Left ventricle myocardium inferior (tissue), 1 donor: ENCODE measurements around the gene SCAMP4. TPM values are rescaled to one million over a fixed set of nuclear protein-coding genes. Genes with fewer than 3 reads are reported as not detected.

Experiments
- DNase-seq: peaks from one replicate; pipeline ENCODE4 v3.0.0-alpha.2; 2020
- H3K27ac ChIP-seq: fragments of 200-600 bp; replicated peaks from 2 replicates; pipeline ENCODE4 v1.8.0; 2021
- H3K27me3 ChIP-seq: fragments of 200-600 bp; 2 replicates; pipeline ENCODE4 v1.8.0; 2021; ENCODE audit warnings: low read depth
- H3K36me3 ChIP-seq: fragments of 200-600 bp; 2 replicates; pipeline ENCODE4 v1.8.0; 2021
- H3K4me1 ChIP-seq: fragments of 200-600 bp; 2 replicates; pipeline ENCODE4 v1.8.0; 2021
- H3K4me3 ChIP-seq: fragments of 200-600 bp; 2 replicates; pipeline ENCODE4 v1.8.0; 2021; ENCODE audit warnings: mild to moderate bottlenecking, moderate library complexity
- H3K9me3 ChIP-seq: fragments of 200-600 bp; replicated peaks from 2 replicates; pipeline ENCODE4 v1.8.0; 2021
- intact Hi-C: fragments of 100-400 bp; cut with micrococcal nuclease; formaldehyde crosslinking; loops from one replicate; pipeline ENCODE4 v1.11.0; 2022
- total RNA-seq: library from RNA; stranded (reverse); fragmentation: NEBNext Ultra II Directional; extraction: Animal tissue kit (Norgen Biotek cat#: 25700); gene quantifications from one replicate; pipeline ENCODE4 v1.2.1, GENCODE V29; 2021
- TF ChIP-seq, protein P1 (sequence below): fragments of 200-600 bp; IDR thresholded peaks from 2 replicates; pipeline ENCODE4 v1.8.0; 2021; ENCODE audit warnings: antibody characterized with exemption, mild to moderate bottlenecking, borderline replicate concordance
- donor health status: DM: no; HTN: yes; CAD: no; lungs with severe emphysema.

The SCAMP4 gene
- total RNA-seq, 1 donor from 2014 or later, result 16.2 TPM

DNA sequence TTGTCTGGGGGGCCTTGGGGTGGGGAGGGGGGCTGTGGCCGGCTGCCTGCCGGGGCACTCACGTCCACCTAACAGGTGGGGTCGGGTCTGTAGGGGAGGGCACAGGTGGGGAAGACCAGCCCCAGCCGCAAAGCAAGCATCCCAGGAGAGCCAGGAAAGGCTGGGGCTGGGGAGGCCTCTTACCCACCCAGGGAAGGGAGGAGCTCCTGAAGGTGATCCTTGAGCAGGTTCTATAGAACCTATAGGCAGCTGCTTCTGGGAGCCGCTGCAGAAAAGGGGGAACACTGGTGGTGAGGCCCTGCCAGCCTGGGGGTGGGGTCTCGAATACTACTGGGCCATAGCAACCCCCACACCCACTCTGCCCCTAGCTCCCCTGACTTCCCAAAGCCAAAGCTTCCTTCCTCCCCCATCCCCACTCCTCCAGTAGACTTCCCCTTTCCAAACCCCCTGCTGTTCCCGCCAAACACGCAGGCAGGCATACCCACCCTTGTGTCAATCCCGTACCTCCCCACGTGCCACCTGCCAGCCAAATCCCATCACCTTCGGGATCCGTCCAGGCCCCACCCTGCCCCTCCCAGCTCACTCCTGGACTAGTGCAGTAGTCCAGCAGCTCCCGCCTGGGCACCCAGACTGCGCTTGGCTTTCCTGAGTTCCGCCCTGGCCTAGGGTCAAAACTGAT is 47.4 kb upstream of the SCAMP4 start:
- Histone ChIP-seq H3K9me3 (no peaks in the 10 kb centered on the region), H3K4me3 (peak overlapping the region; percentile 69), H3K27me3 (no peaks in the 10 kb centered on the region), H3K4me1 (peaks cover 96% of the 10 kb centered on the region), H3K36me3 (no peaks in the 10 kb centered on the region), H3K27ac (peak overlapping the region; percentile 96)
- TF ChIP-seq, protein P1, sequence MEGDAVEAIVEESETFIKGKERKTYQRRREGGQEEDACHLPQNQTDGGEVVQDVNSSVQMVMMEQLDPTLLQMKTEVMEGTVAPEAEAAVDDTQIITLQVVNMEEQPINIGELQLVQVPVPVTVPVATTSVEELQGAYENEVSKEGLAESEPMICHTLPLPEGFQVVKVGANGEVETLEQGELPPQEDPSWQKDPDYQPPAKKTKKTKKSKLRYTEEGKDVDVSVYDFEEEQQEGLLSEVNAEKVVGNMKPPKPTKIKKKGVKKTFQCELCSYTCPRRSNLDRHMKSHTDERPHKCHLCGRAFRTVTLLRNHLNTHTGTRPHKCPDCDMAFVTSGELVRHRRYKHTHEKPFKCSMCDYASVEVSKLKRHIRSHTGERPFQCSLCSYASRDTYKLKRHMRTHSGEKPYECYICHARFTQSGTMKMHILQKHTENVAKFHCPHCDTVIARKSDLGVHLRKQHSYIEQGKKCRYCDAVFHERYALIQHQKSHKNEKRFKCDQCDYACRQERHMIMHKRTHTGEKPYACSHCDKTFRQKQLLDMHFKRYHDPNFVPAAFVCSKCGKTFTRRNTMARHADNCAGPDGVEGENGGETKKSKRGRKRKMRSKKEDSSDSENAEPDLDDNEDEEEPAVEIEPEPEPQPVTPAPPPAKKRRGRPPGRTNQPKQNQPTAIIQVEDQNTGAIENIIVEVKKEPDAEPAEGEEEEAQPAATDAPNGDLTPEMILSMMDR, result no peak
- DNase-seq, result no peak
- intact Hi-C loops, result no loop called here

DNA sequence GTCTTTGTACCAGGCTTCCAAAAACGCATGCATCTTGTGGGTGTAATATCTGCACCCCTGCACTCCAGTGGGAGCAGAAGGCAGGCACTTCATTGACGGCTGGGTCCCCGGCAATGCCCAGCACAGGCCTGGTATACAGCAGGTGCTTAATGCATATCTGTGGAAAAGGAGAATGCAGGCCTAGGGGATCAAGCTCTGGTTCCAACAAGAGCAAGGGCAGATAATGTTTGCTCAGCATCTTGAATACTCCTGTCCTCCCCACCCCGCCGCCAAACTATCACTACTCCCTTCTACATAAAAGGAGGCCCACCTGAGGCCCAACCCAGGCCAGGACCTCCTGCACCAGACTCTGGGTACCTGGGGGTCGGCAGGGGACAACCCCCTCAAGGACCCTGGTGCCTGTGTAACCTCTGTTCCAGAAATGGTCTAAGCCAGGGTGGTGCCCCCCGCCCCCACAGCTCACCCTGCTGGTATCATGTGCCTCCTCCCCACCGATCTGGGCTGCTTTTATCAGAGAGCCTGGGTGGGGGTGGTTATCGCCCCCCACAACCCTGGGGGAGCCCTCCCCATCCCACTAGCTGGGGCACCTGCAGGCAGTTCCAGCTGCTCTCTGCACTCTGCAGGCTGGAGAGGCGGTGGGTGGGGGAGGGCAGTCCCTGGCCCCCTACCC is 46.7 kb upstream of the SCAMP4 start:
- Histone ChIP-seq H3K27me3 (no peaks in the 10 kb centered on the region), H3K36me3 (no peaks in the 10 kb centered on the region), H3K9me3 (no peaks in the 10 kb centered on the region), H3K4me3 (no peak overlapping the region), H3K27ac (peak overlapping the region; percentile 96), H3K4me1 (peaks cover 90% of the 10 kb centered on the region)
- intact Hi-C loops, result no loop called here
- TF ChIP-seq, protein P1, result no peak
- no peak for DNase-seq

DNA sequence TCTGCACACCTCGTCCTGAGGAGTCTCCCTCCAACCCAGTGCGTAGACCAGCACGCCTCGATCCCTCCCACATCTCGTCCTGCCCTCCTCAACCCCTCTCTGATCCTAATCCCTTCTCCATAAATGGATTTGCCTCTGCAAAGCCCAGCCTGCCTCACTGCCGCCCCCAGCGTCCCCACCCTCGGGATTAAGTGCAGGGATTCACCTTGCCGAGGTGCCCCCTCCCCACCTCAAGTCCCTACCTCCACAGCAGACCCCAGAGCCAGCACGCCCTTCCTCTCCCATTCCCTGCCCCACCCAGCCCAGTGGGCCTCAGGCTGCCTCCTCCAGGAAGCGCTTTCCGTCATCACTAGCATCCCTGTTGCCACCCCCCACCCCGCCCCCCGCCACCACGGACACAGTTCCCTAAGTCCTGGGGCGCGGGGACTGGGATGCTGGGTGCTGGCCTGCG is 45.8 kb upstream of the SCAMP4 start:
- H3K4me1 ChIP-seq, result peaks cover 85% of the 10 kb centered on the region
- no peaks in the 10 kb centered on the region for H3K9me3 ChIP-seq
- TF ChIP-seq, protein P1, result no peak
- no peak overlapping the region for H3K4me3 ChIP-seq
- no peak for DNase-seq
- no peaks in the 10 kb centered on the region for H3K36me3 ChIP-seq
- intact Hi-C loops, result no loop called here
- peak overlapping the region; percentile 36 for H3K27ac ChIP-seq
- no peaks in the 10 kb centered on the region for H3K27me3 ChIP-seq

DNA sequence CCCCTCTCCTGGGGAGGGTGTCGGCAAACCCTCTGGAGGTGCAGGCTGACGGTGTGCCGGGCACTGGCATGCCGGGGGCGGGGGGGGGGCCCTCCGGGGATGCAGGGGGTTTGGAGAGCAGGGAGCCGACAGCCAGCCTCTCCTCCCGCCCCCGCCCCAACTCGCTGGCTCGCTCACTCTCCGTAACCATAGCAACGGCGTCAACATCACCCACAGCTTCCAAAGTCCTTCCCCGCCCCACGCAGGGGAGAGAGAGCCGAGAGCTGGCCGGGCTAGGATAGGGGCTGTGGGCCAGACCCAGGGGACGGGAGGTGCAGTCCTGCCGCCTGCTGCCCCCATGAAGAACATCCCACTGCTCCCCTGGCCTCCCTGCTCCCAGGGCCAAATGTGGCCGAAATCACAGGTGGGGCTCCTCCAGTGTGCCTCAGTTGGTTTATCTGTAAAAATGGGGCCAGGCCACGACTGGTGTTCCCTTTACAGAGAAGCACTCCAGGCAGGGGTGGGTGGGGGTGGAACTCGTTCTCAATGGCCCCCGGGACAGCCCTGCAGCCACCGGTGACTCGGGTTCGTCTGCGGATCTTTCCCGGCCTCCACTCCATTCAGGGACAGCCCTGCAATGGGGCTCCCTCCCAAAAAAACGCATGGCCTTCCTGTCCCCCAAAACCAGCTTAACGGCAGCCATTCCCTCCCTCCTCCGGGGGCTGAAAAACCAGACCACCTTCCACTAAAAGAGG is 45.0 kb upstream of the SCAMP4 start:
- peak overlapping the region; percentile 36 for H3K27ac ChIP-seq
- H3K36me3 ChIP-seq, result no peaks in the 10 kb centered on the region
- no peak for DNase-seq
- TF ChIP-seq, protein P1, result no peak
- intact Hi-C loops, result no loop called here
- H3K4me1 ChIP-seq, result peaks cover 85% of the 10 kb centered on the region
- no peaks in the 10 kb centered on the region for H3K27me3 ChIP-seq
- H3K9me3 ChIP-seq, result no peaks in the 10 kb centered on the region
- H3K4me3 ChIP-seq, result no peak overlapping the region

DNA sequence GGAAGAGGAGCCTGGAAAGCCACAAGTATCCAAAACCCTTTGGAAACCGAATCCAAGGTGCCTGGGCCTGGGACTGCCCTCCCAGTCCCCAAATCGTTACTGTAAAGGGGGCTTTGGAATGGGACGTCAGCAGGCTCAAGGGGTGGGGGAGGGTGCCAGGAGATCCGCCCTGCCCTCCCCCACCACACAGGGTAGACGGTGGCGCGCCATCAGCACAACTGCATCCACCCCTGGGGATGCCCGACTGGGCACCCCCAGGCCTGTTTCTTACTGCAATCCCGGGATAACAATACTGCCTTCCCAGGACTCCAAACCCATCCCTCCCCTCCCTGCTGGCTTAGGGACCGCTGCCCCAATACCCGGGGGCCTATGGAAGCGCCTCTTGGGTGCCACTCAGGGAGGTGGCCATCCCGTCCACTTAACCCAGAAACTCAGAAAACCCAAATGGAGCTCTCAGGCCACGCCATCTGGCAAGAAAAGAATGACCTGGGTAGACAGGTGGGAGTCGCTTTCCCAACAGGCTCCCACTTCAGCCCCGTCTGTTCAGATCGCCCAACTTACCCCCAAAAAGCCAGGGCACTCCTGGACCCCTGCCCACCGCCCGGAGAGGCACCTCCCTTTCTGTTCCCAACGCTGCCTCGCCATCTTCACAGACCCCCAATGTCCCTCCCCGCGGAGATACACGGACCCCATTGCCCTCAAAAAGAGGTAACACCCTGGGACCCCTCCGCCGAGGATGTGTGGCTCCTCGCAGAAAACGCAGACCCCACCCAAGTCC is 44.2 kb upstream of the SCAMP4 start:
- H3K36me3 ChIP-seq, result no peaks in the 10 kb centered on the region
- peaks cover 79% of the 10 kb centered on the region for H3K4me1 ChIP-seq
- intact Hi-C loops, result no loop called here
- H3K4me3 ChIP-seq, result peak overlapping the region; percentile 96
- TF ChIP-seq, protein P1, result no peak
- DNase-seq, result no peak
- H3K27ac ChIP-seq, result peak overlapping the region; percentile 95
- no peaks in the 10 kb centered on the region for H3K27me3 ChIP-seq
- H3K9me3 ChIP-seq, result no peaks in the 10 kb centered on the region
